GM21786 (cell line): ENCODE results near the gene HEYL.

Experiments used
- ATAC-seq: cut with Tn5 transposase; IDR thresholded peaks from one replicate; pipeline ENCODE4 v1.9.1; 2021; ENCODE audit not compliant: unreplicated experiment

Gene HEYL

DNA sequence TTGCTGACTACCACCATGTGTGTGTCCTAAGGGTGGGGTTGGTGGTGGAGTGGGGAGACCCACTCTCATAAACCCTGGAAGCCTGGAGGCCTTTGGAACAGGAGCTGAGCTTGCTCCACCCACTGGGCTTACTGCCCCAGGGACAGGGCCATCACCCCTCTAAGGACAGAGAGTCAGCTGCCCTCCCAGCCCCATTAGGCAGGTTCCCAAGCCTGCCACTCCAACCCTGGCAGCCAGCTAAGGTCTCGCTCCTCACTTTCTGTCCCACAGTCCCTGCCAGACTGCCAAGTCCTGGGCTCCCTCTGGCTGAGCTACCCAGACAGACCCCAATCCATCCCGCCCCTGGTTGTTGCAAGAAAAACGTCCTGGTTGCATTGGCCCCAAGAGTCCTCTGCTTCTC is 28.7 kb upstream of the HEYL start:
- no peak for ATAC-seq

GRCh38 chr1:39666772-39667171 is 27.3 kb upstream of the HEYL start:
- peak; percentile 83 for ATAC-seq

GRCh38 chr1:39663559-39663958 is 24.1 kb upstream of the HEYL start:
- no peak for ATAC-seq

- ATAC-seq = no peak
Observed at GRCh38 chr1:39662861-39663260, 23.4 kb upstream of the HEYL start.

DNA sequence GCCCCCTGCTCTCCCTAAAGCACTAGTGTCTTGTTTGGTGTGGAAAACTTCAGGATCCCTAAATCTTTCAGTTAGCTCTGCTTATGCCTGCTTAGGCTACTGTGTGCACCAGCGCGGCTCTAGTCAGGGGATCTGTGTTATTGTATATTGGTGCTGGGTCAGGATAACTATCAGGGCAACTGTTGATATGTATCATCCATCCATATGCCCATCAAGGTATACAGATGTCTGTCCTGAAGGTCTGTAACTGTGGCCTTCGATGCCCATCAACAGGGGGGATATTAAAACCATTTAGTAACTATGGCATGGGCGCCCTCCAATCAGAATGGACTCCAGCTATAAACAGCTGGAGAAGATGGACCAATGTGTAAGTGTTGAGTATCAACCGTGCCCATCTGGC is 20.1 kb upstream of the HEYL start:
- ATAC-seq = no peak

GRCh38 chr1:39659110-39659509 is 19.7 kb upstream of the HEYL start:
- no peak for ATAC-seq

GRCh38 chr1:39657923-39658485 is 18.6 kb upstream of the HEYL start:
- no peak for ATAC-seq

GRCh38 chr1:39657402-39657801 is 18.0 kb upstream of the HEYL start:
- ATAC-seq = no peak

DNA sequence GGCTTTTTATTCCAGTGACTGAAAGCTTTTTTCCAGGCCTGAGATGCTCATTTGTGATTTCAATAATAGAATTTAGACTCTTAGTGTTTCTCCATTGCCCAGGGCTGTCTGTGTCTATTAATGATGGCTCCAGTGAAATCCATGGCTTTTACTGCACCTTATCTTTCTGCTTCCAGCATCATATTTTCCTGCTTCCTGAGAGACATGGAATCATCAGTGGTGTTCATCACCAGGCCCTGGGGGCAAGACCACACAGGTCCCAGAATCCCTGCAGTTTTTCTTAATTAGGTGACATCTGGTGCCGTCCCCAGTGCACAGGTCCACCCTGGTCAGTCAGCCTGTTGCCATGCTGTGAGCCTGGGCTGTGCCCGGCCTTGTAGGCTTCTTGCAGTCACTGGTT is 16.9 kb upstream of the HEYL start:
- ATAC-seq = no peak

GRCh38 chr1:39655578-39656268 is 16.3 kb upstream of the HEYL start:
- no peak for ATAC-seq

- no peak for ATAC-seq
Observed at GRCh38 chr1:39654291-39654690, 14.8 kb upstream of the HEYL start.

DNA sequence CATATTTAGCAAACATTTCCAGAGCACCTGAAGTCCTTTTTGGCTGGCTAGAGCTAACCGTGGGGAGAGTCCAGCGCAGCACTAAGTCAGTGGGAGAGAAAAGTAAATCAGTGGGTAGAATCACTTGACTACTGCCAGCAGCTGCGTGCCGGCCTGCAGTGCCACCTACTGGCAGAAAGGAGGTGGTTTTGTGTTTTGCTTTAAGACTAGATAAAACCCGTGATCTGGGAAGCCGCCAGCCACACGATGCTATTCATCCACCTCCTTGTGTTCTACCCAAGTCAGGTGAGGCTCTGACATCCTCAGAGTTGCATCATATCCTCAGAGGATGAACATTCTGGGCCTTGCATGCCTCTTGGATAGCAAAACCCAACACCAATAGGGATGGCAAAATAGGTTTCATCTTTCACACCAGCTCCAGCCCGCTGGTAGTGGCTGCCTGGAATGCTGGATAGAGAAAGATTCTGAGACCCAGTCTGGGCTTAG is 14.1 kb upstream of the HEYL start:
- ATAC-seq = no peak

- no peak for ATAC-seq
Observed at GRCh38 chr1:39652554-39652953, 13.1 kb upstream of the HEYL start.

DNA sequence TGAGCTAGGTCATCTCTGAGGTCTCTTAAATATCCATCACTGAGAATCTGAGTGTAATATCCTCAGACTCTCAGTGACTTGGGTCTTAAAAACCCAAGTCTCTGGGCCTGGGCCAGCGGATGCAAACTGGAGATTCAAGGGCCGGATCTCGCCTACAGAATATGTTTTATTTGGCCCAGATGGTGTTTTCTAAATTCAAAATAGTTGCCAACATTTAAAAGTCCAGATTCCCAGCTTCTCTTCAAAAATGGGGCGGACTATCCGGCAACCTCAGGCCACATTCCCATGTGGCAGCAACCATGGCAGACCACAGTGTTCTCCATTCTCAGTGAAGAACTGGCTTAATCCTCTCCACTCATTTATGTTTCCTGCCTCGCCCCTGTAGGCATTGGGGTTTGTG is 12.7 kb upstream of the HEYL start:
- no peak for ATAC-seq

- ATAC-seq = no peak
Observed at GRCh38 chr1:39650431-39650830, 11.0 kb upstream of the HEYL start.

DNA sequence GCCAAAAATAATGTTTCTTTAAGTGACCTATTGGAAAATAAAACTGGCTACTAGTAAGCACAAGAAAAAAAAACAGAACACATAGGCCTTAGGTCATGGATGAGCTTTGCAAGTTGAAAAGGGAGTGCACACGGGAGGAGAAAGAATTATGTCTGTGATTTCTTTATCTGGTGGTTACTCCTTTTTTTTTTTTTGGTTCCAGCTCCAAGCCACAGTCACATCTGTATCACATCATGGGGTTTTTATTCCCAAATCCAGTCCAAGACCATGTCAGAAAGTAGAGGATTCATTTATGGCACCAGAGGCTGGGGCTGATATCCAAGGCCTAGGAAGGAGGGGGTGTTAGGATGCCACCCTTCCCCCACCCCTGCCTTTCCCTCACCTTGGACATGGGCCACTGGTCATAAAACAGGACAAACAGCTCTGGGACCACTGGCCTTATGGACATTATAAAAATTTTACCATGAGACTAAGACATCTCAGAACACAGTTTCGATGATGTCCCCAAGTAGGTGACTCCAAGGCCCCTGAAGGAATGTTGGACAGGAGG is 10.3 kb upstream of the HEYL start:
- ATAC-seq = no peak

DNA sequence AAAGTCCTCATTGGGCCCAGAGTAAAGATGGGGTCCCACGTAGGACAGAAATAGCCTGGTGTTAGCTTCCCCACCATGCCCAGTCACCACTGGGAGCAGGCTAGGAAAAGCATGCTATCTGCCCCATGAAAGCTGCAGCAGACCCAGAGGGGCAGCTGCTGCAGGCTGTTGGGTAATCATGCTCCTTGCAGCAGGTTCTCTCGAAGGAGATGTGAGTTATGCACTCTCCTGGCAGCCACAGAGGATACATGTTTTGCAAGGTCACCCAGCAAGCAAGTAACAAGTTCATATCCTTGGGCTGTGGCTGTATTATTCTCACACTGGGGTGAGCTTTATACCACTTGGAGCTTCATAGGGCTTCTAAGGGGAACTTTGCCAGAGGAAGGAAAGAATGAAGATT is 9.1 kb upstream of the HEYL start:
- ATAC-seq = no peak

DNA sequence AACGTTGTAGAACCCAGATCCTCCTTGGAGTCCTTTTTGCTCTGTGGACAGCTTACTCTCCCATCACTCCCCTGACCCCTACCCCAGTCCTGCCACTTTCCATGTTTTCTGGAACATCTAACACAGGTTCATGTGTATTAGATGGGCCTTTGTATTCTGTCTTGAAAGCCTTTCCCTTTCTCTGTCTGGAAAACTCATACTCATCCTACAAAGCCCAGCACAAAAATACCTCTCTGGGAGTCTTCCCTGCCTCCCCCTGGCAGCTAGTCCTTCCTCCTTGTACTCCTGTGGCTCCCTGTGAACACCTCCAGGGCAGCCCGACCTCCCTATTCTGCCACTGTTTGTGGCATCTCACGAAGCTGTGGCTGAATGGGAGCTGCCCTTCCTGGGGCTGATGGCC is 7.8 kb upstream of the HEYL start:
- ATAC-seq = no peak

- no peak for ATAC-seq
Observed at GRCh38 chr1:39646232-39647081, 7.0 kb upstream of the HEYL start.

DNA sequence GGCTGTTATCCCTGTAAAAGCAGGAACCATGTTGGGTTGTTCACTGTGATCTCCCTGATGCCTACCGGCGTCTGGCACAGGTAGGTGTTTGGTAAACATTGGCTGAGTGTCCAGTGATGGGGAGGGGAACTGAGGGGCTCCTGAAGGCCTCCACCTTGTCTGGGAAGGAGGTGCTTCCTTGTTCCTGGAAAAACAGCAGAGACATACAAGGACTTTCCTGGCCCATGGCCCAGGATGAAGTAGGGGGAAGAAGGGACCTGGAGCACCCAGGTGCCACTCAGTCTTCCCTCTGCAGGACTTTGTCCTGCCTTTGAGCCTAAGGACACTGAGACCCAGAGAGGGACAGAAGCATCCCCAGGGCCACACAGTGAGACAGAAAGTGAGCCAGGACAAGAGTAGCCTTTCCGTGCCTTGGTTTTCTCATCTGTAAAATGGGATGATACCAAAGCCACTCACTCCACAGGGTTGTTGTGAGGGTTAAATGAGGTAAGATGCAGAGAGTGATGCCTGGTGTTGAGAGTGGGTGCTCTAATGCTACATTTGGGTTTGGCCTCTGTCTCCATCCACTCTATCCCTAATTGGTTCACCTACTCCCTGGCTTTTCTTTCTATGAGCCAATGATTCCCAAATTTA is 6.1 kb upstream of the HEYL start:
- no peak for ATAC-seq

DNA sequence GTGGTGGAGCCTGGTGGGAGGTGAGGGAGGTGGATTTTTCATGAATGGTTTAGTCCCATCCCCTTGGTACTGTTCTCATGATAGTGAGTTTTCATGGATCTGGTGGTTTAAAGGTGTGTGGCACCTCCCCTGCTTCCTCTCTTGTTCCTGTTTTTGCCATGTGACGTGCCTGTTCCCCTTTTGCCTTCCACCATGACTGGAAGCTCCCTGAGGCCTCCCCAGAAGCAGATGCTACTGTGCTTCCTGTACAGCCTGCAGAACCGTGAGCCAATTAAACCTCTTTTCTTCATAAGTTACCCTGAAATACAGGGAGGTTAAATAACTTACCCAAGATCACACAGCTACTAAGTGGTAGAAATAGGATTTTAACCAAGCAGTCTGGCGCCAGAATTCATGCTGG is 4.3 kb upstream of the HEYL start:
- no peak for ATAC-seq
